Measurements from ENCODE around the gene PLPP4.

GRCh38 chr10:120460186-120460585 is 3.2 kb downstream of the PLPP4 start:
- TF ChIP-seq POLR2A (IDR thresholded peaks at IDR 0.05) (no peak), CTCF (IDR thresholded peaks at IDR 0.05) (no peak)
